Measurements from ENCODE around the gene PADI2. TPM values are rescaled to one million over a fixed set of nuclear protein-coding genes. Genes with fewer than 3 reads are reported as not detected.

The PADI2 gene
- total RNA-seq, 2 experiments from 2014 or later: 0.25 to 0.30 TPM

- POLR2A ChIA-PET: no interaction called here
Measured at GRCh38 chr1:17128361-17128760, 9.1 kb upstream of the PADI2 start.

GRCh38 chr1:17125756-17126237, 6.5 kb upstream of the PADI2 start:
- H3K27me3 Mint-ChIP-seq: peaks cover 21% of the 10 kb centered on the region
- POLR2A ChIA-PET: no interaction called here
- H3K4me1 Mint-ChIP-seq (ENCODE audit: low read depth): peaks cover 5% of the 10 kb centered on the region
- ATAC-seq (ENCODE audit: poor library complexity) (peak; percentile 76), DNase-seq (peak; percentile 66 to 91 (median 80))
- H3K4me3 Mint-ChIP-seq: no peak overlapping the region
- H3K27ac ChIP-seq (ENCODE audit: low read depth in 1 of 2, low read length in 2 of 2): no peak overlapping the region
- no peaks in the 10 kb centered on the region for H3K9me3 Mint-ChIP-seq
- no peak overlapping the region for H3K4me3 ChIP-seq (ENCODE audit: low read length)
- no peaks in the 10 kb centered on the region for H3K9me3 ChIP-seq (ENCODE audit: control insufficient read depth in 1 of 2, insufficient read depth in 1 of 2, low read length in 2 of 2)
- H3K27ac Mint-ChIP-seq: no peak overlapping the region
- H3K36me3 Mint-ChIP-seq (ENCODE audit: low read depth): no peaks in the 10 kb centered on the region
- CTCF ChIA-PET: interaction anchor here (0.6 to 3.9 kb wide), 5 partner anchors 22 to 114 kb away, joined by 3 to 37 read pairs (median 7); no protein-coding TSS in a partner anchor
- H3K36me3 ChIP-seq (ENCODE audit: insufficient read depth, low read length): no peaks in the 10 kb centered on the region
- H3K4me1 ChIP-seq (ENCODE audit: insufficient read depth, low read length): peaks cover 4% of the 10 kb centered on the region
- H3K27me3 ChIP-seq (ENCODE audit: control insufficient read depth in 1 of 2, insufficient read depth in 2 of 2, low read length in 2 of 2): no peaks in the 10 kb centered on the region
- intact Hi-C loops (cut with DNase I, micrococcal nuclease): loop anchor here (1.0 to 10.0 kb wide), 3 partner anchors 112 to 212 kb away; no protein-coding TSS in a partner anchor
- TF ChIP-seq CTCF (IDR thresholded peaks at IDR 0.05): peak; percentile 97

More at GRCh38 chr1:17128361-17128760, 9.1 kb upstream of the PADI2 start:
- Mint-ChIP-seq H3K9me3 (no peaks in the 10 kb centered on the region), H3K27ac (no peak overlapping the region), H3K36me3 (ENCODE audit: low read depth) (no peaks in the 10 kb centered on the region), H3K4me3 (no peak overlapping the region), H3K4me1 (ENCODE audit: low read depth) (peaks cover 5% of the 10 kb centered on the region), H3K27me3 (peaks cover 14% of the 10 kb centered on the region)
- no peak for ATAC-seq (ENCODE audit: poor library complexity)
- no peak for TF ChIP-seq CTCF (IDR thresholded peaks at IDR 0.05)
- no peak overlapping the region for H3K27ac ChIP-seq (ENCODE audit: low read depth in 1 of 2, low read length in 2 of 2)
- intact Hi-C loops (cut with DNase I, micrococcal nuclease): loop anchor here (5.0 to 10.0 kb wide), 2 partner anchors 206 to 209 kb away; no protein-coding TSS in a partner anchor
- H3K27me3 ChIP-seq (ENCODE audit: control insufficient read depth in 1 of 2, insufficient read depth in 2 of 2, low read length in 2 of 2): no peaks in the 10 kb centered on the region
- no peaks in the 10 kb centered on the region for H3K36me3 ChIP-seq (ENCODE audit: insufficient read depth, low read length)
- H3K9me3 ChIP-seq (ENCODE audit: control insufficient read depth in 1 of 2, insufficient read depth in 1 of 2, low read length in 2 of 2): no peaks in the 10 kb centered on the region
- DNase-seq: peak in 2 of 14 experiments; percentile 40 to 59
- CTCF ChIA-PET: interaction anchor here (3.9 kb wide), 1 partner anchor 109 kb away, joined by 37 read pairs; no protein-coding TSS in a partner anchor
- H3K4me1 ChIP-seq (ENCODE audit: insufficient read depth, low read length): peaks cover 4% of the 10 kb centered on the region
- H3K4me3 ChIP-seq (ENCODE audit: low read length): no peak overlapping the region

- Mint-ChIP-seq H3K27ac (no peak overlapping the region), H3K4me1 (ENCODE audit: low read depth) (peaks cover 10% of the 10 kb centered on the region), H3K9me3 (no peaks in the 10 kb centered on the region), H3K27me3 (peaks cover 37% of the 10 kb centered on the region), H3K4me3 (no peak overlapping the region), H3K36me3 (ENCODE audit: low read depth) (no peaks in the 10 kb centered on the region)
- no peaks in the 10 kb centered on the region for H3K36me3 ChIP-seq (ENCODE audit: insufficient read depth, low read length)
- H3K27me3 ChIP-seq (ENCODE audit: control insufficient read depth in 1 of 2, insufficient read depth in 2 of 2, low read length in 2 of 2): peaks cover 11 to 18% of the 10 kb centered on the region in 2 experiments
- no peak for DNase-seq
- CTCF ChIA-PET: interaction anchor here (1.2 kb wide), 1 partner anchor 116 kb away, joined by 3 read pairs; no protein-coding TSS in a partner anchor
- intact Hi-C loops (cut with DNase I, micrococcal nuclease): loop anchor here in 1 of 2 experiments (10.0 kb wide), 1 partner anchor 211 kb away; no protein-coding TSS in a partner anchor
- H3K4me3 ChIP-seq (ENCODE audit: low read length): no peak overlapping the region
- H3K4me1 ChIP-seq (ENCODE audit: insufficient read depth, low read length): peaks cover 19% of the 10 kb centered on the region
- TF ChIP-seq CTCF (IDR thresholded peaks at IDR 0.05): no peak
- POLR2A ChIA-PET: no interaction called here
- H3K27ac ChIP-seq (ENCODE audit: low read depth in 1 of 2, low read length in 2 of 2): no peak overlapping the region
- H3K9me3 ChIP-seq (ENCODE audit: control insufficient read depth in 1 of 2, insufficient read depth in 1 of 2, low read length in 2 of 2): no peaks in the 10 kb centered on the region
- ATAC-seq (ENCODE audit: poor library complexity): no peak
Measured at GRCh38 chr1:17123196-17124045, 4.2 kb upstream of the PADI2 start.
